HUES64 (cell line): Measurements from ENCODE around the gene CCDC9.
"Not testable (repeated sequence)": the region's sequence is repeated elsewhere in the genome, so short reads cannot be mapped to it uniquely, and the experiment has no call there.

ENCODE experiments used
- H3K27ac ChIP-seq: 2 replicates; pipeline ENCODE4 v1.7.0; 2013; ENCODE audit warnings: low read depth, low read length, inconsistent platforms
- H3K27me3 ChIP-seq: 2 replicates; pipeline ENCODE4 v1.6.1; 2013; ENCODE audit warnings: mild to moderate bottlenecking, low read length; ENCODE audit not compliant: insufficient read depth
- H3K36me3 ChIP-seq: 2 replicates; pipeline ENCODE4 v1.6.1; 2013; ENCODE audit warnings: mild to moderate bottlenecking, low read length; ENCODE audit not compliant: insufficient read depth
- H3K4me1 ChIP-seq: 2 replicates; pipeline ENCODE4 v1.6.1; 2013; ENCODE audit warnings: mild to moderate bottlenecking, low read length, moderate library complexity; ENCODE audit not compliant: insufficient read depth
- H3K4me3 ChIP-seq: 2 replicates; pipeline ENCODE4 v1.5.1; 2013; ENCODE audit warnings: mild to moderate bottlenecking, low read length, moderate library complexity
- H3K9ac ChIP-seq: 2 replicates; pipeline ENCODE4 v1.6.1; 2013; ENCODE audit warnings: mild to moderate bottlenecking, low read depth, low read length
- H3K9me3 ChIP-seq: 2 replicates; pipeline ENCODE4 v1.6.1; 2013; ENCODE audit warnings: low read depth, low read length; ENCODE audit not compliant: insufficient read depth
- WGBS: fragments of 150-250, 120-280 bp; methylation state at CpG from one replicate; pipeline ENCODE4 v1.1.7; 2013; ENCODE audit warnings: missing lambda C conversion rate; 5-methylcytosine and 5-hydroxymethylcytosine counted together

Gene CCDC9

DNA sequence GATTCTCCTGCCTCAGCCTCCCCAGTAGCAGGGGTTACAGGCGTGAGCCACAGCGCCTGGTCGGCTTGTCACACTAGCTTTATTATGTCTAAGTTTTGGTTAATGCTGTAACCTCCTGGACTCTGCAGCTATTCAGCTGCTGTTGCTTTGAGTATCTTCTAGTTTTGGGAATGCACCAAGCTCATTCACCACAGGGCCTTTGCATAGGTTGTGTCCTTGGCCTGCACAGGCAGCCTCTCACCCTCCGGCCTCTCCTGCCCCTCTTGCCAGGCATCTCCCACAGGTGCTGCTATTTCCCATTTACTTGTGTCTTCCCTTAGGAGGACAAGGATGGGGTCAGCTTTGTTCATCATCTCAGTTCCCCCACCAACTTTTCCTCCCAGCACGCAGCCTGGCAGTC, 2.4 kb upstream of the CCDC9 start:
- H3K27ac ChIP-seq = no peak overlapping the region
- H3K4me1 ChIP-seq = peaks cover 7% of the 10 kb centered on the region; the same call in 1 of the 2 replicates
- H3K27me3 ChIP-seq = no peaks in the 10 kb centered on the region
- H3K9ac ChIP-seq = no peak overlapping the region
- WGBS = 98% methylated on average over 4 of the region's 5 CpGs
- H3K36me3 ChIP-seq = peaks cover 6% of the 10 kb centered on the region
- no peak overlapping the region for H3K4me3 ChIP-seq
- no peaks in the 10 kb centered on the region for H3K9me3 ChIP-seq

DNA sequence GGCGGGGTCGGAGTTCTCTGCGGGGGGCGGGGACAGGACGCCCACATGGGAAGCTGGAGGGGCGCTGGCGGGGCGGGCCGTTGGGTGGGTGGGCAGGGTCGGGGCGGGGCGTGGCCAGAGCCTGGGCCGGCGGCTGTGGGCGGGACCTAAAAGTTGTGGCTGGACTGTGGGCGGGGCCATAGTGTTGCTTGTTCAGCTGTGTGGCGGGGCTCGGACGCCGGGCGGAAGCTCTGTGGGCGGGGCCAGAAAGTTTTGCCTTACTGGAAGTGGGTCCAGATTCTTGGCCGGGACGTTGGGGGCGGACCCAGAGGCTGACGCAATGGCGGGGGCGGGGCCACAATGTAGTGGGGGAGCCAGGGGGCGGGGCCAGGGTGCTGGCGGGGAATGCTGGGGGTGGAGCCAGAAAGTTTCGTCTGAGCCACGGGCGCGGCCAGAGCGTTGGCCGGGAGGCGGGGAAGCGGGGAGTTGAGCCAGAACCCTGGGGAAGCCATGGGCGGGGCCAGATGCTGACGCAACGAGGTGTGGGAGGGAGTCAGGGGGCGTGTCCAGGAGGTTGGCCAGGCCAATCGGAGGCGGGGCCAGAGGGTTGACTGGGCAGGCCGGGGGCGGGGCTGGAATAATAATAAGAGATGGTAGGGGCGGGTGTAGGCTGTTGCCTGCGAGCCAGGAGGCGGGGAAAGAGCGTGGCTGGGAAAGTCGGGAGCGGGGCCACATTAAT, 527 bp downstream of the CCDC9 start:
- Histone ChIP-seq H3K4me1 (peaks cover 7% of the 10 kb centered on the region; the same call in 1 of the 2 replicates), H3K27ac (peak overlapping the region; percentile 94; the same call in 1 of the 2 replicates), H3K9ac (0 out of 2 replicates have a peak overlapping the region, but pooled peaks have one; percentile 80), H3K9me3 (no peaks in the 10 kb centered on the region), H3K27me3 (no peaks in the 10 kb centered on the region), H3K36me3 (peaks cover 32% of the 10 kb centered on the region), H3K4me3 (peak overlapping the region; percentile 74)
- under 1% methylated on average over 52 of the region's 52 CpGs for WGBS

DNA sequence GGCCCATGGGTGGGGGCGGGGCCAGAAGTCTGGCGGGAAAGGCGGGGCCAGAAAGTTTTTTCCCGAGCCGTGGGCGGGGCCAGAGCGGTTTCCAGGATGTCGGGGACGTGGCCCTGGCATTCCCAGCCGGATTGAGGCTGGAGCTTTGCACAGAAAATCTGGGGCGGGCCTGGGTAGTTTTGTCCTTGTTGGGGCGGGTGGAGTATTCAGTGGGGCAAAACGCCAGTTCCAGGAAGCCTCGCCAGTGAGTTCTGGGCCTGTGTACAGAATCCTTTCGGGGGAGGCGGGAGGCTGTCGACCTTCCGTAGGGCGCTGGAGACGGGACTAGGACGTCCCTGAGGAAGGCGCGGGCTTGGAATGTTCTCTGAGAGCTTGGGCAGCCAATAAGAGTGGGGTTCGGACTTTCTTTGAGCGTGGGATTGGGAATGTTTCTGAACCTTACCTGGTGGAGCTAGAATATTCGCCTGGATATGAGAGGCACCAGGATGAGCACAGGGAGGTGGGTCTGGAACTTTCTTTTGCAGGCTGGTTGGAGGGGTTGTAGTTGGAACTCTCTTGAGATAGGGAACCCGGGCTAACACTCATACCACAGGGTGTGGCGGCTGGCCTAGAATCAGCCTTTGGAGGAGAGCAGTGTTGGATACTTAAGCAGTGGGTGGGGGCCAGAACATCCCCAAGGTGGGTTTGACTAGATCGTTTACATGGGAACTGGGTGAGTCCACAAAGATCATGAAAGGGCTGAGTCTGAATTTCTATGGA, 1.3 kb downstream of the CCDC9 start:
- 8% methylated on average over 29 of the region's 29 CpGs for WGBS
- H3K36me3 ChIP-seq = peaks cover 38% of the 10 kb centered on the region
- no peaks in the 10 kb centered on the region for H3K9me3 ChIP-seq
- H3K9ac ChIP-seq = peak overlapping the region; percentile 72
- no peaks in the 10 kb centered on the region for H3K27me3 ChIP-seq
- H3K4me3 ChIP-seq = peak overlapping the region; percentile 66
- H3K27ac ChIP-seq = peak overlapping the region; percentile 92
- peaks cover 7% of the 10 kb centered on the region; the same call in 1 of the 2 replicates for H3K4me1 ChIP-seq

DNA sequence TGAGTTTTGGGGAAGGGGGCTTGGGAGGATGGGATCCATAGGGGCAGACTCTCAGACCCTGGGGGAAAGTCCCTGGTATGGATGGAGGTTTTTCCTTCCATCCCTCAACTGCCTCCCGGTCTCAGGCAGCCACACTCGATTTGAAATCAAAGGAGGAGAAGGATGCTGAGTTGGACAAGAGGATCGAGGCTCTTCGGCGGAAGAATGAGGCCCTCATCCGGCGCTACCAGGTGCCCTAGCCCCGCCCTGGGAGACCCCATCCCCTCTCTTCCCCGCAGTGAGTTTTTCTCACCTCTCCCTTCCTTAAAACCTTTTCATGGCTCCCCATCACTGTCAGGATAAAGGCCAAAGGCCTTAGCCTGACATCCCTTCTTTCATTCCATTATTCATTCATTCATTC, 2.1 kb downstream of the CCDC9 start:
- Histone ChIP-seq H3K9ac (peak overlapping the region; percentile 72), H3K4me1 (peaks cover 7% of the 10 kb centered on the region; the same call in 1 of the 2 replicates), H3K36me3 (peaks cover 46% of the 10 kb centered on the region), H3K9me3 (no peaks in the 10 kb centered on the region), H3K4me3 (peak overlapping the region; percentile 66), H3K27ac (no peak overlapping the region), H3K27me3 (no peaks in the 10 kb centered on the region)
- WGBS = 94% methylated on average over 9 of the region's 9 CpGs

DNA sequence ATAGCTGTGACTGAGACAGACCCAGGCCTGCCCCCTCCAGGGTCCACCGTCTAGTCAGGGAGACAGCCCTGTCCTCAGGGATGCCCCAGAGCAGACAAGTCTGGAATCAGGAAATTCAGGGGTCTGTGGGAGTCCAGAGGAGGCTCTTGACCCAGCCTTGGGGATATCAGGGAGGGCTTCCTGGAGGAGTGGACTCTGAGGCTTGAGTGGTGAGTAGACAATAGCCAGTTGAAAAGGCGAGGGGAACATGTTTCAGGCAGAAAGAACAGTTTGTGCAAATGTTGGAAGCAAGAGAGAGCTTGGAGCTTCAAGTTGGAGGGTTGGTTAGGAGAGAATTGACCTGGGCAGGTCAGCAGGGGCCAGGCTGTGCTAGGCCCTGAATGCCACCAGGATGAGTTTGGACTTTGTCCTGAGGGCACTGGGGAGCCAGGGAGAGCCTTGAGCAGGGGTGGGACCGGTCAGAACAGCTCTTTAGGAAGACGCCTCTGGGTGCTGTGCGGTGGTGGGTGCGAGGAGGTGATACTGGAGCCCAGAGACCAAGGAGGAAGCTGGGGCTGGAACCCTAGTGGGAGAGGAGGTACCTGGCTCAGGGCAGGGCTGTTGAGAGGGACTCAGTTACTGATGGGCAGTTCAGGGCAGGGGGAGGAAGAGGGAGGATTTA, 2.7 kb downstream of the CCDC9 start:
- Histone ChIP-seq H3K4me3 (no peak overlapping the region), H3K27me3 (no peaks in the 10 kb centered on the region), H3K9ac (no peak overlapping the region), H3K36me3 (peaks cover 46% of the 10 kb centered on the region), H3K9me3 (no peaks in the 10 kb centered on the region), H3K27ac (no peak overlapping the region), H3K4me1 (peaks cover 7% of the 10 kb centered on the region; the same call in 1 of the 2 replicates)
- WGBS = 94% methylated on average over 6 of the region's 6 CpGs

DNA sequence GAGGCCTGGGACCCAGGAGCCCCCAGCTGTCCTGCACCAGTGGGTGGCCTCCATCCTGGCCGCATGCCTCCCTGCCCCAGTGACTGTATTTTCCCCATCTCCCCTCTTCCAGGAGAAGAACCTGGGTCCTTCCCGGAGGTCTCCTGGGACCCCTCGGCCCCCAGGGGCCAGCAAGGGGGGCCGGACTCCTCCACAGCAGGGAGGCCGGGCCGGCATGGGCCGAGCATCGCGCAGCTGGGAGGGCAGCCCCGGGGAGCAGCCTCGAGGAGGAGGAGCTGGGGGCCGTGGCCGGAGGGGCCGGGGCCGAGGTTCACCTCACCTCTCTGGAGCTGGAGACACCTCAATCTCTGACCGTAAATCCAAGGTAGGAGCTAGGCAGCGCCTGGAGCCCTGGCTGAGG, 4.2 kb downstream of the CCDC9 start:
- H3K9me3 ChIP-seq = no peaks in the 10 kb centered on the region
- peaks cover 61% of the 10 kb centered on the region for H3K36me3 ChIP-seq
- H3K27ac ChIP-seq = no peak overlapping the region

DNA sequence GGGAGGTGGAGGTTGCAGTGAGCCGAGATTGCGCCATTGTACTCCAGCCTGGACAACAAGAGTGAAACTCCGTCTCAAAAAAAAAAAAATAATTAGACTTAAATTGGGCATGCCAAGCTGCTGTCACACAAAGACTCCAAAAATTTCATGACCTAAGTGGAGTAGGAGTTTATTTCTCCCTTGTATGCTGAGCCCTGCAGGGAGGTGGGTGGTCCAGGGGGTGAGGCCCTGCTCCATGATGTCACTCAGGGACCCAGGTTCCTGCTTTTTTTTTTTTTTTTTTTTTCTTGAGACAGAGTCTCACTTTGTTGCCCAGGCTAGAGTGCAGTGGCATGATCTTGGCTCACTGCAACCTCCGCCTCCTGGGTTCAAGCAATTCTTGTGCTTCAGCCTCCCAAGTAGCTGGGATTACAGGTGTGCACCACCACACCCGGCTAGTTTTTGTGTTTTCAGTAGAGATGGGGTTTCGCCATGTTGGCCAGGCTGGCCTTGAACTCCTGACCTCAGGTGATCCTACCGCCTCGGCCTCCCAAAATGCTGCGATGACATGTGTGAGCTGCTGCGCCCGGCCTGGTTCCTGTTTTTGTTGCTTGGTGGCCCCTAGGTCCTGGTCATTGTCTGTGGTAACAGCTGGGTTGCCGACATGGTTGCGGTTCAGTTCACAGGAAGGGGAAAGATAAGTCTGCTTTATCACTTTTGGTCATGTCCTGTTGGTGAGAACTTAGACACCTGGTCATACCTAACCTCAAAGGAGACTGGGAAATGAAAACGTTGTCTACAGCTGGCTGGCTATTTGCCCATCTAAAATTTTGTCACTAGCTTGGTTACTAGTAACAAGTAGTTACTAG, 5.8 kb downstream of the CCDC9 start:
- peaks cover 72% of the 10 kb centered on the region for H3K36me3 ChIP-seq
- not testable (repeated sequence) for H3K27me3 ChIP-seq, H3K9ac ChIP-seq, H3K27ac ChIP-seq, H3K9me3 ChIP-seq, H3K4me1 ChIP-seq, H3K4me3 ChIP-seq
- WGBS = 98% methylated on average over 14 of the region's 14 CpGs

More for the DNA sequence above, 4.2 kb downstream of the CCDC9 start:
- H3K9ac ChIP-seq = no peak overlapping the region
- H3K27me3 ChIP-seq = no peaks in the 10 kb centered on the region
- peaks cover 7% of the 10 kb centered on the region; the same call in 1 of the 2 replicates for H3K4me1 ChIP-seq
- no peak overlapping the region for H3K4me3 ChIP-seq
- 95% methylated on average over 17 of the region's 17 CpGs for WGBS

DNA sequence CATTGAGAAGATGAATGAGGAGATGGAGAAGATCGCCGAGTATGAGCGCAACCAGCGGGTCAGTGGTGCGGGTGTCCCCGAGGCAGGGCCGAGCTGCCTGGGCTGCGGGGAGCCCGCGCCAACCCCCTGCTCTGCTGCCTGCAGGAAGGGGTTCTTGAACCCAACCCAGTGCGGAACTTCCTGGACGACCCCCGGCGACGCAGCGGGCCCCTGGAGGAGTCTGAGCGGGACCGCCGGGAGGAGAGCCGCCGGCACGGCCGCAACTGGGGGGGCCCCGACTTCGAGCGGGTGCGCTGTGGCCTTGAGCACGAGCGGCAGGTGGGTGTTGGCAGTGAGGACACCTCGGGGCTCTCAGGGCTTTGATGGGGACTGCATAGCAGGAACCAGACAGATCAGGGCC, 8.3 kb downstream of the CCDC9 start:
- 97% methylated on average over 30 of the region's 30 CpGs for WGBS
- Histone ChIP-seq H3K9ac (no peak overlapping the region), H3K36me3 (peaks cover 71% of the 10 kb centered on the region), H3K9me3 (no peaks in the 10 kb centered on the region), H3K4me3 (no peak overlapping the region), H3K27ac (no peak overlapping the region), H3K27me3 (no peaks in the 10 kb centered on the region), H3K4me1 (no peaks in the 10 kb centered on the region)

DNA sequence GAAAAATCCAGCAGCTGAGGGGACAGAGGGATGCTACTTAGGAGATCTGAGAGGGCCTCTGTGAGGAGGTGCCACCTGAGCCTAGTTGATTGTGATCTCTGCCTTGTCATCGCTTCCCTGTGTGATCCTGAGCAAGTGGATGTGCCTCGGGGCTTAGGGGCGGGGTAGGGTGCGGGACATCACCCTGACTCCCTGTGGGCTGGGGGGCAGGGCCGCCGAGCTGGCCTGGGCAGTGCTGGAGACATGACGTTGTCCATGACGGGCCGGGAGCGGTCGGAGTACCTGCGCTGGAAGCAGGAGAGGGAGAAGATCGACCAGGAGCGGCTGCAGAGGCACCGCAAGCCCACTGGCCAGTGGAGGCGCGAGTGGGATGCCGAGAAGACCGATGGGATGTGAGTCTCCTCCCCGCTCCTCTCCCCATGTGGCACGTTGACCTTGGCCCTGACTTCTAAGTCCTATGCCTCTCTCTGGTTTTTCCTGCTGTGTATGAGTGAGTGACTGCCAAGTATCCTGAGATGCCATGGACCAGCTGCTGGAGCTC, 10.1 kb downstream of the CCDC9 start:
- H3K4me3 ChIP-seq = no peak overlapping the region
- H3K27me3 ChIP-seq = no peaks in the 10 kb centered on the region
- no peak overlapping the region for H3K9ac ChIP-seq
- H3K36me3 ChIP-seq = peaks cover 69% of the 10 kb centered on the region
- H3K27ac ChIP-seq = no peak overlapping the region
- WGBS = 95% methylated on average over 21 of the region's 21 CpGs
- H3K4me1 ChIP-seq = no peaks in the 10 kb centered on the region
- no peaks in the 10 kb centered on the region for H3K9me3 ChIP-seq

DNA sequence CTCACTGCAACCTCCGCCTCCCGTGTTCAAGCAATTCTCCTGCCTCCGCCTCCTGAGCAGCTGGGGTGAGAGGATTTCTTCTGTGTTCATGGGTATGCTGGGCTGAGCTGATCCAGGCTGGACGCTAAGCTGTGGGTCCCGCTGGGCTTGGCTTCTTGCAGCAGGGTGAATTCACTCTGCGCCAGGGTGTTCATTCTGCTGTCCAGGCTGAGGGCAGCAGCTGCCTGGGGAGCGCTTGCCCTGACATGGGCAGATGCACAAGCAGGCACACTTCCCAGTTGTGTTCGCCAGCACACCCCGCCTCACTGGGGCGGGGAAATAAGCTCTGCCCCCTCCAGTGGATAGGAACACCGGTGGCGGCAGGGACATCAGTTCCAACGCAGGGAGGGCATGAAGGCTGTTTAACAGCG, 11.0 kb downstream of the CCDC9 start:
- Histone ChIP-seq H3K27ac (no peak overlapping the region), H3K9ac (no peak overlapping the region), H3K27me3 (no peaks in the 10 kb centered on the region), H3K4me3 (no peak overlapping the region), H3K9me3 (no peaks in the 10 kb centered on the region), H3K4me1 (no peaks in the 10 kb centered on the region), H3K36me3 (peaks cover 65% of the 10 kb centered on the region)
- WGBS = 97% methylated on average over 14 of the region's 14 CpGs
